IMR-90 (cell line): ENCODE data around the gene HMGCS2. TPM values are rescaled to one million over a fixed set of nuclear protein-coding genes. Genes with fewer than 3 reads are reported as not detected.

Experiments used
- ATAC-seq: fragments of 200-7000 bp; cut with Tn5 transposase; 2 replicates; pipeline ENCODE4 v1.9.1; 2020; ENCODE audit warnings: low read depth, mild to moderate bottlenecking, moderate library complexity
- BruUV-seq: library from RNA; stranded (reverse); fragments of 400-500 nt; replicated peaks from 2 replicates; lab custom pipeline; 2021; lab: Mats Ljungman, UMichigan
- CTCF ChIA-PET: fragments of 300-600 bp; formaldehyde crosslinking; extraction: SDS; loops from one replicate; lab custom pipeline; 2021; ENCODE audit warnings: antibody characterized with exemption; lab: Yijun Ruan, JAX
- POLR2A ChIA-PET: fragments of 300-600 bp; sonication (Branson Sonifier 250); formaldehyde crosslinking; loops from one replicate; lab custom pipeline; 2022; ENCODE audit warnings: antibody characterized with exemption; ENCODE audit not compliant: unreplicated experiment; lab: Charles Lee
- DNase-seq: peaks from one replicate; pipeline ENCODE4 v3.0.0; 2013
- H2AFZ ChIP-seq: replicated peaks from 2 replicates; pipeline ENCODE3; 2013; ENCODE audit warnings: low read length, mild to moderate bottlenecking; ENCODE audit not compliant: poor library complexity
- H2AK5ac ChIP-seq: 2 replicates; pipeline ENCODE4 v1.6.1; 2013; ENCODE audit warnings: low read depth, low read length, inconsistent platforms
- H2AK9ac ChIP-seq: replicated peaks from 2 replicates; pipeline ENCODE3; 2013; ENCODE audit warnings: mild to moderate bottlenecking, low read depth, low read length, moderate library complexity; ENCODE audit not compliant: poor library complexity
- H2BK120ac ChIP-seq: 2 replicates; pipeline ENCODE4 v1.6.1; 2013; ENCODE audit warnings: low read depth, low read length, inconsistent platforms
- H2BK15ac ChIP-seq: 3 replicates; pipeline ENCODE4 v1.6.1; 2013; ENCODE audit warnings: low read depth, low read length, inconsistent platforms
- H2BK20ac ChIP-seq: 2 replicates; pipeline ENCODE4 v1.6.1; 2013; ENCODE audit warnings: low read depth, mild to moderate bottlenecking, inconsistent platforms, low read length, moderate library complexity
- H2BK5ac ChIP-seq: 2 replicates; pipeline ENCODE4 v1.6.1; 2013; ENCODE audit warnings: mild to moderate bottlenecking, low read depth, low read length, inconsistent platforms; ENCODE audit not compliant: poor library complexity, severe bottlenecking
- H3K14ac ChIP-seq: replicated peaks from 2 replicates; pipeline ENCODE4 v1.6.1; 2013; ENCODE audit warnings: low read depth, low read length, inconsistent platforms
- H3K18ac ChIP-seq: 2 replicates; pipeline ENCODE4 v1.6.1; 2013; ENCODE audit warnings: low read depth, low read length, control low read depth
- H3K23ac ChIP-seq: 2 replicates; pipeline ENCODE4 v1.6.1; 2013; ENCODE audit warnings: low read depth, low read length, inconsistent platforms
- H3K27ac ChIP-seq: 2 replicates; pipeline ENCODE4 v1.5.1; 2013; ENCODE audit warnings: mild to moderate bottlenecking, control low read depth, low read length; ENCODE audit not compliant: insufficient read depth
- H3K27me3 ChIP-seq: 2 replicates; pipeline ENCODE4 v1.6.1; 2013; ENCODE audit warnings: low read length; ENCODE audit not compliant: control insufficient read depth, insufficient read depth
- H3K36me3 ChIP-seq: 2 replicates; pipeline ENCODE4 v1.6.1; 2013; ENCODE audit warnings: low read length, mixed read lengths; ENCODE audit not compliant: control insufficient read depth, insufficient read depth
- H3K4ac ChIP-seq: 2 replicates; pipeline ENCODE4 v1.6.1; 2013; ENCODE audit warnings: low read depth, low read length, inconsistent platforms
- H3K4me1 ChIP-seq: 2 replicates; pipeline ENCODE4 v1.6.1; 2013; ENCODE audit warnings: low read length, mixed read lengths; ENCODE audit not compliant: control insufficient read depth, insufficient read depth
- H3K4me2 ChIP-seq: 2 replicates; pipeline ENCODE4 v1.6.1; 2013; ENCODE audit warnings: low read depth, mild to moderate bottlenecking, control low read depth, low read length, moderate library complexity
- H3K4me3 ChIP-seq: 2 replicates; pipeline ENCODE4 v1.5.1; 2013; ENCODE audit warnings: low read depth, mild to moderate bottlenecking, control low read depth, low read length, moderate library complexity; ENCODE audit not compliant: insufficient read depth
- H3K56ac ChIP-seq: 2 replicates; pipeline ENCODE4 v1.6.1; 2013; ENCODE audit warnings: low read length, inconsistent platforms; ENCODE audit not compliant: insufficient read depth; ENCODE audit errors: extremely low read depth
- H3K79me1 ChIP-seq, 2 experiments: 2 replicates each; pipeline ENCODE4 v1.6.1; 2013; ENCODE audit warnings: low read length in 2 of 2, inconsistent platforms in 1 of 2, low read depth in 1 of 2
- H3K9ac ChIP-seq: 2 replicates; pipeline ENCODE4 v1.6.1; 2013; ENCODE audit warnings: low read depth, low read length, control low read depth
- H3K9me1 ChIP-seq: 2 replicates; pipeline ENCODE4 v1.6.1; 2013; ENCODE audit warnings: low read length, inconsistent platforms; ENCODE audit not compliant: insufficient read depth
- H3K9me3 ChIP-seq: 2 replicates; pipeline ENCODE4 v1.6.1; 2013; ENCODE audit warnings: low read length; ENCODE audit not compliant: control insufficient read depth, insufficient read depth
- H4K20me1 ChIP-seq: 2 replicates; pipeline ENCODE4 v1.6.1; 2013; ENCODE audit warnings: low read length, inconsistent platforms; ENCODE audit not compliant: insufficient read depth
- H4K5ac ChIP-seq: 2 replicates; pipeline ENCODE4 v1.6.1; 2013; ENCODE audit warnings: mild to moderate bottlenecking, low read depth, low read length, control low read depth
- H4K8ac ChIP-seq, 2 experiments: 2 replicates each; pipeline ENCODE4 v1.6.1; 2013; ENCODE audit warnings: low read depth in 2 of 2, low read length in 2 of 2, control low read depth in 1 of 2, inconsistent platforms in 1 of 2
- H4K91ac ChIP-seq: 2 replicates; pipeline ENCODE4 v1.6.1; 2013; ENCODE audit warnings: low read depth, low read length, inconsistent platforms; ENCODE audit not compliant: insufficient read depth
- BHLHE40 ChIP-seq: fragments of 150-350 bp; IDR thresholded peaks from 2 replicates; pipeline ENCODE4 v1.6.1; 2016; ENCODE audit warnings: mild to moderate bottlenecking, low read depth, low read length
- CEBPB ChIP-seq: IDR thresholded peaks from 2 replicates; pipeline ENCODE4 v1.6.1; 2012; ENCODE audit warnings: low read depth, low read length, improper control_type of control experiment
- CHD1 ChIP-seq: IDR thresholded peaks from 2 replicates; pipeline ENCODE4 v1.6.1; 2012; ENCODE audit warnings: low read depth, low read length, improper control_type of control experiment
- FOS ChIP-seq: fragments of 150-350 bp; IDR thresholded peaks from 2 replicates; pipeline ENCODE4 v1.6.1; 2016; ENCODE audit warnings: low read depth, low read length
- MAFK ChIP-seq: IDR thresholded peaks from 2 replicates; pipeline ENCODE4 v1.6.1; 2012; ENCODE audit warnings: low read depth, low read length, improper control_type of control experiment
- MAZ ChIP-seq: IDR thresholded peaks from 2 replicates; pipeline ENCODE4 v1.6.1; 2012; ENCODE audit warnings: low read depth, mild to moderate bottlenecking, low read length, improper control_type of control experiment, moderate library complexity, borderline replicate concordance
- MXI1 ChIP-seq: IDR thresholded peaks from 2 replicates; pipeline ENCODE4 v1.6.1; 2012; ENCODE audit warnings: low read depth, mild to moderate bottlenecking, low read length, moderate library complexity, borderline replicate concordance
- NFE2L2 ChIP-seq: fragments of 150-350 bp; IDR thresholded peaks from 2 replicates; pipeline ENCODE4 v1.6.1; 2016; ENCODE audit warnings: low read depth, mild to moderate bottlenecking, low read length
- POLR2A ChIP-seq: IDR thresholded peaks from 2 replicates; pipeline ENCODE4 v1.6.1; 2012; ENCODE audit warnings: mild to moderate bottlenecking, low read depth, low read length
- RAD21 ChIP-seq: IDR thresholded peaks from 2 replicates; pipeline ENCODE4 v1.6.1; 2012; ENCODE audit warnings: low read length, improper control_type of control experiment
- RCOR1 ChIP-seq: IDR thresholded peaks from 2 replicates; pipeline ENCODE4 v1.6.1; 2012; ENCODE audit warnings: mild to moderate bottlenecking, low read length, improper control_type of control experiment; ENCODE audit not compliant: insufficient replicate concordance
- RFX5 ChIP-seq: IDR thresholded peaks from 2 replicates; pipeline ENCODE4 v1.8.0; 2012; ENCODE audit warnings: low read depth, mild to moderate bottlenecking, low read length, moderate library complexity
- SMC3 ChIP-seq: fragments of 150-350 bp; IDR thresholded peaks from 2 replicates; pipeline ENCODE4 v1.6.1; 2016; ENCODE audit warnings: low read depth, mild to moderate bottlenecking, antibody characterized with exemption, low read length, moderate library complexity
- WGBS, 2 experiments: methylation state at CpG; one replicate each; pipeline versions ENCODE4 v1.1.5 to v1.1.7; 2013; ENCODE audit warnings: missing lambda C conversion rate in 2 of 2; ENCODE audit not compliant: insufficient read length in 1 of 2; ENCODE audit errors: extremely low coverage in 2 of 2; 5-methylcytosine and 5-hydroxymethylcytosine counted together
- dilution Hi-C: fragments of 300-500 bp; cut with HindIII; formaldehyde crosslinking; loops from one replicate; pipeline ENCODE4 v1.14.3; 2018; ENCODE audit warnings: low sequenced_read_pairs; ENCODE audit not compliant: unreplicated experiment
- in situ Hi-C: fragments of 300-500 bp; cut with MboI; formaldehyde crosslinking; loops from 3 replicates; pipeline ENCODE4 v1.14.3; 2019; ENCODE audit warnings: low sequenced_read_pairs, inconsistent platforms, mixed read lengths
- intact Hi-C: fragments of 100-400 bp; cut with micrococcal nuclease; formaldehyde crosslinking; loops from 2 replicates; pipeline ENCODE4 v1.10.0; 2022
- polyA plus RNA-seq, 3 experiments: library from polyadenylated mRNA; depleted of rRNA; stranded (reverse); fragments of >200 nt; gene quantifications; 2 replicates each; pipeline ENCODE4 v1.2.3, GENCODE V29; 2012; ENCODE audit warnings: low replicate concordance in 1 of 3
- total RNA-seq: library from RNA; depleted of rRNA; stranded (reverse); fragments of >200 nt; gene quantifications from 2 replicates; pipeline ENCODE4 v1.2.3, GENCODE V29; 2012
- TF ChIP-seq, protein P1 (sequence below): fragments of 150-350 bp; IDR thresholded peaks from 2 replicates; pipeline ENCODE4 v1.6.1; 2016; ENCODE audit warnings: low read depth, mild to moderate bottlenecking, low read length, moderate library complexity, borderline replicate concordance
- TF ChIP-seq, protein P2 (sequence below): conservative IDR thresholded peaks from 2 replicates; pipeline ENCODE4 v1.5.1; 2012; ENCODE audit warnings: mild to moderate bottlenecking, low read depth, low read length, improper control_type of control experiment
- TF ChIP-seq, protein P3 (sequence below): fragments of 150-350 bp; IDR thresholded peaks from 2 replicates; pipeline ENCODE4 v1.6.1; 2017; ENCODE audit warnings: mild to moderate bottlenecking, antibody characterized with exemption, low read length, low read depth

Gene HMGCS2
- total and polyA plus RNA-seq, 2 of the 4 experiments (the other 2 are of a cell fraction): not detected

DNA sequence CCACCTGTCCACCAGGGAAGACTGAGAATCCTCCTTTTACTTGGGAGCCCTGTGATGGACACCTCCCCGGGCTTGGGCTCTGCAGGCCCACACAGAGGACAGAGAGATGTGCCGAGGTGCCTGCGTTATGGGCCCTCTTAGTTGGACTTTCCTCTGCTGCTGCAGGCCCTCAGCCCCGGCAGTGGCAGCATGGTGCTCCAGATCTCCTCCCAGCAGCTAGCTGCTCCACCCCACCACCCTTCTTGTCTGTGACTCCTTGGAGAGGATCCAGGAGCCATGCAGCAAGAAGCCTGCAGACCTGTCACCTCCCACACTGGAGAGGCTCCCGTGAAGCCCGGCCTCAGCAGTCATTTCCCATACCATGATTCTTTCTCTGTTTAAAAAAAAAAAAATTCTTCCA is 29.6 kb downstream of the HMGCS2 start:
- in situ Hi-C loops: loop anchor here (10.0 kb wide), 1 partner anchor 186 kb away; no protein-coding TSS in a partner anchor
- CTCF ChIA-PET: no interaction called here

More for the DNA sequence above, 29.6 kb downstream of the HMGCS2 start:
- TF ChIP-seq SMC3 (no peak), MAZ (no peak), CHD1 (no peak), CEBPB (no peak), MXI1 (no peak), NFE2L2 (no peak), POLR2A (no peak), RFX5 (no peak), RCOR1 (no peak), RAD21 (no peak), MAFK (no peak), BHLHE40 (no peak), FOS (no peak)
- TF ChIP-seq, protein P1, sequence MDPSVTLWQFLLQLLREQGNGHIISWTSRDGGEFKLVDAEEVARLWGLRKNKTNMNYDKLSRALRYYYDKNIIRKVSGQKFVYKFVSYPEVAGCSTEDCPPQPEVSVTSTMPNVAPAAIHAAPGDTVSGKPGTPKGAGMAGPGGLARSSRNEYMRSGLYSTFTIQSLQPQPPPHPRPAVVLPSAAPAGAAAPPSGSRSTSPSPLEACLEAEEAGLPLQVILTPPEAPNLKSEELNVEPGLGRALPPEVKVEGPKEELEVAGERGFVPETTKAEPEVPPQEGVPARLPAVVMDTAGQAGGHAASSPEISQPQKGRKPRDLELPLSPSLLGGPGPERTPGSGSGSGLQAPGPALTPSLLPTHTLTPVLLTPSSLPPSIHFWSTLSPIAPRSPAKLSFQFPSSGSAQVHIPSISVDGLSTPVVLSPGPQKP: no peak
- TF ChIP-seq, protein P2, sequence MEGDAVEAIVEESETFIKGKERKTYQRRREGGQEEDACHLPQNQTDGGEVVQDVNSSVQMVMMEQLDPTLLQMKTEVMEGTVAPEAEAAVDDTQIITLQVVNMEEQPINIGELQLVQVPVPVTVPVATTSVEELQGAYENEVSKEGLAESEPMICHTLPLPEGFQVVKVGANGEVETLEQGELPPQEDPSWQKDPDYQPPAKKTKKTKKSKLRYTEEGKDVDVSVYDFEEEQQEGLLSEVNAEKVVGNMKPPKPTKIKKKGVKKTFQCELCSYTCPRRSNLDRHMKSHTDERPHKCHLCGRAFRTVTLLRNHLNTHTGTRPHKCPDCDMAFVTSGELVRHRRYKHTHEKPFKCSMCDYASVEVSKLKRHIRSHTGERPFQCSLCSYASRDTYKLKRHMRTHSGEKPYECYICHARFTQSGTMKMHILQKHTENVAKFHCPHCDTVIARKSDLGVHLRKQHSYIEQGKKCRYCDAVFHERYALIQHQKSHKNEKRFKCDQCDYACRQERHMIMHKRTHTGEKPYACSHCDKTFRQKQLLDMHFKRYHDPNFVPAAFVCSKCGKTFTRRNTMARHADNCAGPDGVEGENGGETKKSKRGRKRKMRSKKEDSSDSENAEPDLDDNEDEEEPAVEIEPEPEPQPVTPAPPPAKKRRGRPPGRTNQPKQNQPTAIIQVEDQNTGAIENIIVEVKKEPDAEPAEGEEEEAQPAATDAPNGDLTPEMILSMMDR: no peak
- TF ChIP-seq, protein P3, sequence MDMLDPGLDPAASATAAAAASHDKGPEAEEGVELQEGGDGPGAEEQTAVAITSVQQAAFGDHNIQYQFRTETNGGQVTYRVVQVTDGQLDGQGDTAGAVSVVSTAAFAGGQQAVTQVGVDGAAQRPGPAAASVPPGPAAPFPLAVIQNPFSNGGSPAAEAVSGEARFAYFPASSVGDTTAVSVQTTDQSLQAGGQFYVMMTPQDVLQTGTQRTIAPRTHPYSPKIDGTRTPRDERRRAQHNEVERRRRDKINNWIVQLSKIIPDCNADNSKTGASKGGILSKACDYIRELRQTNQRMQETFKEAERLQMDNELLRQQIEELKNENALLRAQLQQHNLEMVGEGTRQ: no peak
- POLR2A ChIA-PET: no interaction called here
- no peak overlapping the region for H3K56ac ChIP-seq
- H3K9me1 ChIP-seq: peaks cover 2% of the 10 kb centered on the region; the same call in 1 of the 2 replicates
- H3K14ac ChIP-seq: no peak overlapping the region
- H3K4ac ChIP-seq: no peak overlapping the region
- peaks cover 83% of the 10 kb centered on the region for H3K36me3 ChIP-seq
- no peak overlapping the region for H3K9ac ChIP-seq
- H3K4me1 ChIP-seq: peaks cover 7% of the 10 kb centered on the region; the same call in 1 of the 2 replicates
- dilution Hi-C loops (no loop called here), intact Hi-C loops (no loop called here)
- H3K27me3 ChIP-seq: no peaks in the 10 kb centered on the region
- H4K91ac ChIP-seq: no peak overlapping the region
- DNase-seq: no peak
- no peaks in the 10 kb centered on the region for H3K9me3 ChIP-seq
- WGBS, 2 experiments: 100% methylated on average over 1 of the region's 6 CpGs; no CpG with 5 or more reads in 1 of the 2 experiments
- 0 out of 2 replicates have a peak, but pooled peaks cover 3% of the 10 kb centered on the region for H4K20me1 ChIP-seq
- no peak overlapping the region for H4K8ac ChIP-seq
- H3K79me1 ChIP-seq: peaks cover 0 to 4% of the 10 kb centered on the region in 2 experiments; a peak in 2 of 4 replicates
- no peak overlapping the region for H2AFZ ChIP-seq
- H2BK5ac ChIP-seq: no peak overlapping the region
- H4K5ac ChIP-seq: no peak overlapping the region
- H3K23ac ChIP-seq: no peak overlapping the region
- H2BK15ac ChIP-seq: no peak overlapping the region
- no peak overlapping the region for H3K4me3 ChIP-seq
- no TSS peak for BruUV-seq
- H2AK5ac ChIP-seq: no peak overlapping the region
- H2BK120ac ChIP-seq: no peak overlapping the region
- no peak overlapping the region for H2BK20ac ChIP-seq
- no peak overlapping the region for H3K4me2 ChIP-seq
- H3K18ac ChIP-seq: no peak overlapping the region
- no peak overlapping the region for H3K27ac ChIP-seq
- no peak for ATAC-seq
- H2AK9ac ChIP-seq: no peak overlapping the region
